GM19372 (cell line): Measurements from ENCODE around the gene SERPINA3.
"Not testable (repeated sequence)": the region's sequence is repeated elsewhere in the genome, so short reads cannot be mapped to it uniquely, and the experiment has no call there.

Source experiments
- ATAC-seq: cut with Tn5 transposase; IDR thresholded peaks from one replicate; pipeline ENCODE4 v1.9.1; 2021; ENCODE audit warnings: mild to moderate bottlenecking, low read depth, moderate library complexity; ENCODE audit not compliant: unreplicated experiment

Gene SERPINA3

DNA sequence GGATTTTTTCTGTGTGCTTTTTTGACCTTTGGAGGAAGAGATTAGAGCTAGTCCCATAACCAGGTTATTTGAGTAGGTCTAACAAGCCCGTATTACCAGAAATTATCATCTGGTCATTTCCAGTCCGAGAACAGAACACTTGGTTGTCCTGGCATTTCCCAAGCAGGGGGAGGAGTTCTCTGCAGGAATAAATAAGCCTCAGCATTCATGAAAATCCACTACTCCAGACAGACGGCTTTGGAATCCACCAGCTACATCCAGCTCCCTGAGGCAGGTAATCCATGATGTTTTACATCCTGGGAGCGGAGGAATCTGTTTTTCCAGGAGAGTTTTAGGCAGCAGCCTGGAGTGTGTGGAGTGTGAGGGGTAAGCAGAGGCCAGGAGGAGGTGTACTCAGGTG is at the start of gene SERPINA3:
SERPINA3 (plus strand) TSS at position 218 of the 400 bp plus-strand sequence. CDS start 2,051 bp downstream, outside the sequence.
- no peak for ATAC-seq

DNA sequence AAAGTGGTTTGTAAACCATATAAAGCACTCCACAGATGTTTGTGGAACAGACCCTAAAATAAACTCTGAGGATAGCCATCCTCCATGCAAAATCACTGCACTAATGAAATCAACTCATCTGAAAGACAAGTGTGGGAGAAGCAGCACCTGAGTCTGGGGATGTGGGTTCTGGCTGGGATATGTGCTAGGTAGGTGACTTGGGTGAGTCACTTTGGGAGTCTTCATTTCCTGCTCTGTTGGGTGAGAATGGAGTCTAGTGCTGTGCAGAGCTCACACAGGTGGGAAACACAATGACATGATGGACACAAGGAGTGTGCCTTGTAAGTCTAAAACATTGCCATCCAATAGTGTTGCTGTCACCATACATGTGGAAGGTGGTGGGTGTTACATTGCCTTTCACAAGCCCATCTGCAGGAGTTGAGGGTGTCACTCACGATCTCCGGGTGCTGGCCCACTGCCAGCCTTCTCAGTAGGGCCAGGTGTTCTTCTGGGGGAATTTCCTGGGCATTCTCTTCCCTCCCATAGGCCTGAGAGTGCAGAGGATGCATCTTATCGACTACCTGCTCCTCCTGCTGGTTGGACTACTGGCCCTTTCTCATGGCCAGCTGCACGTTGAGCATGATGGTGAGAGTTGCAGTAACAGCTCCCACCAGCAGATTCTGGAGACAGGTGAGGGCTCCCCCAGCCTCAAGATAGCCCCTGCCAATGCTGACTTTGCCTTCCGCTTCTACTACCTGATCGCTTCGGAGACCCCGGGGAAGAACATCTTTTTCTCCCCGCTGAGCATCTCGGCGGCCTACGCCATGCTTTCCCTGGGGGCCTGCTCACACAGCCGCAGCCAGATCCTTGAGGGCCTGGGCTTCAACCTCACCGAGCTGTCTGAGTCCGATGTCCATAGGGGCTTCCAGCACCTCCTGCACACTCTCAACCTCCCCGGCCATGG is 49.0 kb upstream of the SERPINA3 start:
- no peak for ATAC-seq

DNA sequence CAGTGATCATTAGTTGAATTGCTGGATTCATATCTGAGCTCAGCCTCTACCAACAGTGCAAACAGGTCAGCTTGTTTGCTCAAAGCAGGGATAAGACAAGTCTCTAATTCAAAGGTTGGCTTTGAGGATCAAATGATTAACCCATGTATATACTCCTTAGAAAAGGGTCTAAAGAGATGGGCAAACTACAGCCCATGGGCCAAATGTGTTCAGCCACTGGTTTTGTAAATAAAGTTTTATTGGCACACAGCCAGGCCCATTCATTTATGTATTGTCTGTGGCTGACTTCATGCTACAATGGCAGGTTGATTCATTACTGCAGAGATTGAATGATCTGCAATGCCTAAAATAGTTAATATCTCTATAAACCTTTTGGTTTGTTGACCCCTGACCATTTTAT is 47.8 kb upstream of the SERPINA3 start:
- no peak for ATAC-seq

DNA sequence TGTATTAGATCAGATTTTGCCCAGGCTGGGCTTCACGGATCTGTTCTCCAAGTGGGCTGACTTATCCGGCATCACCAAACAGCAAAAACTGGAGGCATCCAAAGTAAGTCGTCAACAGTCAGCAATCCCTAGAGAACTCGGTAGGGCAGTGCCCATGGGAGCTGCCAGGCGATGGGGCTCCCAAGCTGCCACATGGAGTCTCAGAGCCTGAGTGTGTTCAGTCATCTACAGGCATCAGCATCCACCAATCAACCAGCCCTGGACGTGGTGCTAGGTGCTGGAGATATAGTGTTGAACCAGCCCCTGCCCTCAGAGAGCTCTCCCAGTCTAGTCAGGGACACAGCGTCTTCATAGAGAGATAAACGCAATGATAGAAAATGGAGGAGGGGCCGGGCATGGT is 44.0 kb upstream of the SERPINA3 start:
- no peak for ATAC-seq

DNA sequence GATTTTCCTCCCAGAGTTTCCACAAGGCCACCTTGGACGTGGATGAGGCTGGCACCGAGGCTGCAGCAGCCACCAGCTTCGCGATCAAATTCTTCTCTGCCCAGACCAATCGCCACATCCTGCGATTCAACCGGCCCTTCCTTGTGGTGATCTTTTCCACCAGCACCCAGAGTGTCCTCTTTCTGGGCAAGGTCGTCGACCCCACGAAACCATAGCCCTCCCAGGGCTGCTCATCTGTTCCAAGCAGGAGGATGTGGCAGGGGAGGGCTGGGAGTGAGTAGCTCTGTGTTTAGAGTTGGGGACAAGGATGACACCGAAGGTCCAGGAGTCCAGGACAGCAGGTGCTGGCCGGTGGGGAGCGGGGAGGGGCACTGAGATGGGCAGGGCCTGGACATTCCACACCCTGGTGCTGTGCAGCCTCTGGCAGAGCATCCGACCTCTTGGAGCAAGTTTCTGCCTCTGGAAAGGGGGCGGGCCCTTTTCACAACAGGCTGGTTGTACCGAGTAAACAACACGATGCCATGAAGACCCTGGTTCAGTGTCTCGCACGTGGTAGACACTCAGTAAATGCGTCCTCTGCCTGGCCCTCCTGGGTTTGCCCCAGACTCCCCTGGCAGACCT is 42.7 kb upstream of the SERPINA3 start:
- ATAC-seq = no peak

DNA sequence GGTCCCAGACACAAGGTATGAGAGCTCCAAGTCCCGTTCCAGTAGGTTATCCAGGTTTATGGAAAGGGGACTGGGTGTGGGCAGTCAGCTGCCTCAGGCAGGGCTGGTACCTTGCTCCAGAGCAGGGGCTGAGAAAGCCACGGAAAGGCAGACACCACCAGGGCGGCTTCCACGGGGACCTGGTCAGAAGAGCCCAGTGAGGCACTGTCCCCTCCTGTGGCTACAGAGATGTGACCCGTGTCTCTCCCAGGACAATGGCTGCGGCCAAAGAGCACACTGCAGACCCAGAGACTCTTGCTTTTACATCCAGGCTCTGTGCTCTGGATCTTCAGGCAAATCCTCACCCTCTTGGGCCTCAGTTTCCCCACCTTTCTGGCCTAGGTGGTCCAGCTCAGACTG is 42.2 kb upstream of the SERPINA3 start:
- no peak for ATAC-seq

DNA sequence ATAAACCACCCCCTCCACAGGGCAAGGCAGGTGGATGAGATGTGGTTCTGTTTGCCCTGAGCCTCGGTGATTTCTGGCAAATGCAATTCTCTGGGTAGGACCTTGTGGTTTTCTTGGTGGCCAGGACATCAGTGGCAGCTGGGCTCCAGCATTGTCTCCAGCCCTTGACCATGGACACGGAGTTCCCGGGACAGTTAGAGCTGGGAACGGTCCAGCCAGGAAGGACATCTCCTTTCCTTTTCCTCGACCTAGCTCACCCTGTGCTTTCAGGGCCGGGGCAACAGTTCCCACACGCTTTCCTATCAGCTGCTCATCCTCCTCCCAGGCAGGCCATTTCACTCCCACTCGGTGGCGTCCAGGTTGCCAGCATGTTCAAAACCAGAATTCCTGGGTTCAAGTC is 41.8 kb upstream of the SERPINA3 start:
- no peak for ATAC-seq

DNA sequence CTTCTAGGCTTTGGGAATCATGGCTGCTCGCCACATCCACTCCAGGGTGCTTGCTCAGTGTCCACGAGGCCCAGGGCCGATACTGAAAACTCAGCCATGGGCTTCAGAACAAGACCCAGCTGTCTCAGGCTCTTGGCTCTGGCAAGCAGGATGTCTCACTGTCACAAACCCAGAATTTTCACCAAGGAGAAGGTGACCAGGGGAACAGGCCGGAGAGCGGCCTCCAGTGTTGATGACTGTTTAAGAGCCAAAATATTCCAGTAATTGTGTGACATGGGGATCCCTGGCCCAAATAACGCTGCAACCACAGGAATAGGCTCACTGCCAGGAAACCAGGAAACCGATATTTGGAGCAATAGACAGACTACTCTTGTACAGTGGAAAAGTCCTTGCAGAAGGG is 40.8 kb upstream of the SERPINA3 start:
- no peak for ATAC-seq

DNA sequence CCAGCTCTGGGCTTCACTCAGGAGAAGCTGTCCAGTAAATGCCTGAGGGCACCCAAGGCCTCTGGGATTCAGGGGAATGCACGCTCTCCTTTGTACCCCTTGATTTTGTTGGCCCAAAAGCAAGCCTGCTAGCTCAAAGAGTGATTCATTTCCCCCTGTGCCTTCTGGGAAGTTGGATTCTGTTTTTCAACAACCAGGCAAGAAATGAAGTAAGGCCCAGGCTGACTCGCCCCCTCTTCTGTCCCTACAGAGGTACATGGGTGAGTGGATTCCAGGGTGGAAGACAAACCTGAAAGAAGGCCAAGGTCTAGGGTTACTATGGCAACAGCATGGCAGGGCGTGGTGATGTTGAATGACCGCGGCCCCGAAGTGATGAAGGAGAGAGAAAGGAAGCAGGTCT is 40.2 kb upstream of the SERPINA3 start:
- ATAC-seq = no peak

DNA sequence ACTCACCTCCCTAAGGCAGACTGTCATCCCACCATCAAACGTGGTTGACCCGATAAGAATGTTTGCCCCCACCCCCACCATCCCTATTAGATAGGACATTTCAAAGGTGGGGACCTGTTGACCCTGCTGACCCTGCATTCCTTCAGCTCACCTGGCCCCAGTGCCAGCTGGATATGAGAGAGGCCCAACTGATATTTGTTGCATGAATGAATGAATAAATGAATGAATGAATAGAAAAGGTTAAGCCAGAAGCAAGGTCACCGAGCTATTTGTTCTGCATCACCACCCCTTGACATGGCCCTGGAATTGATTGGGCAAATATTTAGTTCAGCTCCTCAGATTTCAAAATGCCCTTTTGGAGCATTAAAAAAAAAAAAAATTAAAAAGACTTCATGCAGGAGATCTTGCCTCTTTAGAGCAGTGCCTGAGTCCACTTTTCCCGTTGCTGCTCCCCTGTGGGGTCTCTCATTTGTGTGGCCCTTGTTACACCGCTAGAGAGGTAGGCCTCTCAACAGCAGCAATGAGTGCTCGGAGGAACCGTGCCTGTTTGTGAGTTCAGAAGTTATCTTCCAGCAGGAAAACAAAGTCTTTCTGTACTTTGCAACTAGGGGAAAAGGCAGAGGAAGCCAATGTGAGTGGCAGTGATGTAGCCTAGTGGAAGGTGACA is 39.4 kb upstream of the SERPINA3 start:
- ATAC-seq = no peak

DNA sequence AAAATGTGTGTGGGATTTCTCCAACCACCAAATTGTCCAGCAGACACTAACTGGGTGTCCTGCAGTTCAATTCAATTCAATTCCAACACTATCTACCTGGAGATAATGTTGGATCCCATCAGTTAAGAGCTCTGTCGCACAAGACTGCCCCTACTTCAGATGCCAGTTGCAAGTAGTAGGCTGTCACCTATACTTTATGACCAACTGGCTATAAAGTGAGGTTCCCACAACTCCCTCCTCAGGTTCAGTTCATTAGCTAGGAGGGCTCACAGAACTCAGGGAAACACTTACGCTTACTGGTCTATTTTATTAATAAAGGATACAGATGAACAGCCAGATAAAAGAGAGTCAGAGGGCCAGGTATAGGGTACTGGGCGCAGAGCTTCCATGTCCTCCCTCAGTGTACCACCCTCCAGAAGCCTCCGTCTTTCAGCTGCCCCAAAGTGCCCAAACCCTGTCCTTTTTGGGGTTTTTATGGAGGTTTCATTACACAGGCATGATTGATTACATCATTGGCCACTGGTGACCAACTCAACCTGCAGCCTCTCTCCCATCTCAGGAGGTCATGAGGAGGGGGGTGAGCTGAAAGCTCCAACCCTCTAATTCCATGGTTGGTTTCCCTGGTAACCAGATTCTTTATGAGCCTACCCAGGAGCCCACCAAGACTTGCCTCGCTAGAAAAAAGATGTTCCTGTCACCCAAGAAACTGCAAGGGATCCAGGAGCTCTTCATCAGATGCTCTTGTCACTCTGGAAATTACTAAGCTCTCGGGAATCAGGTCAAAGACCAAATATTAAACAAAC is 38.5 kb upstream of the SERPINA3 start:
- ATAC-seq = no peak

DNA sequence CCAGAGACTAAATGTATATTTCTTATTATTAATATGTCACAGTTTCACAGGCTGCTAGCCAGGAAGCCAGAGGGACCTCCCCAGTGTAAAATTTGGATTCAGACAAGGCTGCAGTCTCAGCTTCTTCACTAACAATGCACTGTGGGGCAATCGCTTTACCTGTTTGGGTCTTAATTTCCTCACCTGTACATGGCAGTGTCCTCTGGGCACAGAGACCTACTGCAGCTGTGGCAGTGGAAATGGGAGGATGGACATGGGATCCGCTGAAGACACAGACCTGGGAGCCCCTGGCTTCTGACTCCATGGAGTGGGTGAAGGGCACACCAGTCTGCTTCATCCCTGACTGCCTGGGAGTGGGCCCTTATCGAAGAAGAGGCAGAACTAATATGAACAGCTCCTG is 37.9 kb upstream of the SERPINA3 start:
- ATAC-seq = no peak

DNA sequence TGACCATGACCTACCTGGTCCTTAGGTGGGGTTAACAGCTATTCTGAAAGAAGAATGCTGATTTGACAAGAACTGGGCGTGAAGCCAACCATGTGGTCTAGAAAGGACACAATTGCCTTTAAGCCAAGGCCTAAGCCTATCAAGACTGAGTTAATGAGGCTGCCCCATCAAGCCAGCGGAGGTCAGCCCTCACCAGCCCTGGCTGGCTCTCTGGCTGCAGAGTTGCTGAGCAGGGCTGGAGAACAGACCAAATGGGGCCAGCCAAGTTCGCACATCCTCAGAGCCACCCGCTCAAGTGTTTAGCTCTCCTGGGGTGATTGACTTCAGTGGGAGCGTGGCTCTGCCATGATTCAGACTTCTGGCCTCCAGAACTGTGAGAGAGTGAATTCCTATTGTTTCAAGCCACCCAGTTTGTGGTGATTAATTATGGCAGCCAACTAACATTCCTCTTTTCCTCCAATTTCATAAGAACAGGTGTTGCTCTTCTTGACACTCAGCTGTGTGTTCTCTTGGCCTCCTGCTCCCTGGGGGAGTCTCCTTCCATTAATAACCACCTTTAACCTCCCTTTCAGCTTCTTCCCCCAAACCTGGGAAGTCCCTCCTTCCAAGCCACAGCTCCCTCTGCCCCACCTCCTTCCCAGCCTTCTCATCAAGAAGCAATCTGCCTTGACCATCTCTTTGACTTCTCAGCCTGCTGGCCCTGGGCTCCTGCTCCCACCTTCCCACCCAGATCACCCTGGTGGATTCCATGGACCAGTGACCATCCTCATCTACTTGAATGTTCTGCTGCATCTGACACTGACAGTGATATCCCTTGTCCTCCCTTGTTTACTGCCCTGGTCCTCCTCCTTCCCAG is 36.2 kb upstream of the SERPINA3 start:
- ATAC-seq = no peak

DNA sequence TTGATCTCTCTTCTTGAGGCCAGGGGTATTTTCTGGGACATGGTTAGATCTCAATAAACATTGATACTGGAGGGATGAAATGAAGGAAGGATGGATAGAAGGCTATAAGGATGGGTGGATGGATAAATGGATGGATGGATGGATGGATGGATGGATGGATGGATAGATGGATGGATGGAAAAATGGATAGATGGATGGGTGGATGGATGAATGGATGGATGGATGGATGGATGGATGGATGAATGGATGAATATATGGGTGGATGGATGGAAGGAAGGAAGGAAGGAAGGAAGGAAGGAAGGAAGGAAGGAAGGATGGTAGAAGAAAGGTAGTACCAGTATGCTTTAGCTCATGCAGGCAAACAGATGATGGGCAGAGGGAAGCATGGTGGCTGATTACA is 34.7 kb upstream of the SERPINA3 start:
- ATAC-seq = not testable (repeated sequence)

DNA sequence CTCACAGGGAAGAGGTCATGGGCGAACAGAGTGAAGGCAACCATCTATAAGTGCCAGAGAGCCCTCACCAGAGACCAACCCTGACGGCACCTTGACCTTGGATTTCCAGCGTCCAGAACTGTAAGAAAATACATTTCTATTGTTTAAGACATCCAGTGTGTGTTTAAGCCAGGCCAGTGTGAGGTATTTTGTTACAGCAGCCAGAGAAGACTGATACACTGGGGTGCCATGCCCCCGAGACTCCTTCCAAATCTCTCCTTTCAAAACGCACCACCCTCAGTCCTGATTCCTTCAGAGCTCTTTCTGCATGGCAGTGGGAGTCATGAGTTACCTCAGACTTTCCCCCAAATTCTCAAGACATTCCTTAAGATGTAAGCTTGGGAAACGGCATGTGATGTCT is 33.5 kb upstream of the SERPINA3 start:
- no peak for ATAC-seq

DNA sequence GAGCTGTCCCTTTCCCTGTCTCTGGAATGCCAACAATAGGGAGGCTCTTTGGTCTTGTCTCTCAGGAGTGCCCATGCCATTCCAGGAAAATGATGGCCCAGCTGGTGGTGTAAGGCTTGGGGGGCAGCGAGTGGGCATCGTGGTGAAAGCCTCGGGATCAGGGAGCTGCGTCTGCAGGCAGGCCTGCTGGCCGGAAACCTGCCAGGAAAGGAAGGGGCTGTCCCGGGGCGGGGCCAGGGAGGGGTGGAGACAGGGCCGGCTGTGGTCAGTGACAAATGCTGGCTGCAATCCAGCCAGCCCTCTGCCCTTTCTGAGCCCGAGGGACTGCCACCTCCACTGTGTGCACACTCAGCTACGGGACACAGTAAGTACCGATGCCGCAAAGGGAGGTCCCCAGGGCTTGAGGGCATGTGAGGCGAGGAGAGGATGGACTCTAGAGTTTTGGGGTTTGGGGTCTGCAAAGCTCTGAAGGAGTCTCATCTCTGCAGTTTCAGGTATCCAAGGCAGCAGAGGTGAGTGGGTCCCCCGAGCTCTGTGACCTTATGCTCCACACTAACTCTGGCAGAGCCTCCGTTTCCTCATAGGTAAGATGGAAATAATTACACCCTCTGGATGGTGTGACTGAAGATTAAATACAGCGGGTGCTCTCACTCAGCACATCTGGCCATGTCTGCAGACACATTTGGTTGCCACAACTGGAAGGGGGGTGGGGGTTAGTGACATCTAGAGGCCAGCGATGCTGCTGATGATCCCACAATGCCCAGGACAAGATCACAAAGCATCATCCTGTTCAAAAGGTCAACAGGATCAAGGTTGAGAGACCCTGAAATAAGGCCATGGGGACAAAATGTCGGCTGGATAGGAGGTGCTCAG is 30.8 kb upstream of the SERPINA3 start, which contains the start of gene SERPINA5:
SERPINA5 (plus strand) TSS at position 300 of the 873 bp plus-strand sequence. CDS start 5,937 bp downstream, outside the sequence.
- ATAC-seq = no peak

DNA sequence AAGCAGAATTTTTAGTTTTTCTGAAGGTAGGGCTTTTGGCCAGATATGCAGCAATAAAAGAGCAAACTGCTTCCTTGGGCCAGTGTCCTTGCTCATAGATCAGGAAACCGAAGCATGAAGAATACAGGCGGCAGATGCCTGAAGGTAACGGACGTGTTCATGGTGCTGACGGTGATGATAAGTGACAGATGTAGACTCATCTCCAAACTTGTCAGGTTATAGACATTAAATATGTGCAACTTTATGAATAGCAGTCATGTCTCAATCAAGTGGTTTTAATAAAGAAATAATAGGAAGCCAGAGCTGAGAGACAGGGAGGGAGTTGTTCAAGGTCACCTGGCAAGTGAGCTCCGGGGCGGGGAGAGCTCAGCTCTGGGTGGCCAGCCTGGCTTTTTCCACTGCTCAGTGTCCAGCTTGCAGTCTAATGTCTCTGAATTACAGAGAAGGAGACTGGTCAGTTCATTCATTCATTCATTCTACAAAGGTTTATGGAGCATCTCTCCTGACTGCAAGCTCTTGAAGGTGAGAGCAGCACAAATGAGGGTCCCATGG is 29.9 kb upstream of the SERPINA3 start:
- ATAC-seq = no peak

DNA sequence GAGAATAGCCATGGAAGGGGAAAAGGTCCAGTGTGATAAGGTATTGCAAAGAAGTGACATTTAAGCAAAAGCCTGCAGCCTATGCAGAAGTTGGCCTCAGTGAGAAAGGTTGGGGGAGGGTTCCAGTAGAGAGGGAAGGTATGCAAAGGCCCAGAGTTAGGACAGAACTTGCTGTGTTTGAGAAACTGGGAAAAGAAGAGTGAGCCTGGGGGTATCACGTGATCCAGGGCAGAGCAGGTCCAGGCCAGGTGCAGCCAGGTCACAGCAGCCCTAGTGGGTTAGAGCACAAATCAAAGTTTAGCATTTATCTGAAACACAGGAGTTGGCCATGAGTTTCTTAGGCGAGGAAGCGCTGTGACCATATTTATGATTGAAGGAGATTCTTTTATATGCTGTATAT is 29.3 kb upstream of the SERPINA3 start:
- no peak for ATAC-seq
